SK-N-SH (cell line): ENCODE measurements around the gene RAMP1. TPM values are rescaled to one million over a fixed set of nuclear protein-coding genes. Genes with fewer than 3 reads are reported as not detected.

Experiments used
- CTCF ChIA-PET: fragments of 300-600, 350-600 bp; formaldehyde crosslinking; extraction: SDS; loops from one replicate; lab custom pipeline; 2021; lab: Yijun Ruan, JAX
- POLR2A ChIA-PET: fragments of 350-600 bp; sonication (Branson Sonifier 250); formaldehyde crosslinking; extraction: SDS; loops from one replicate; lab custom pipeline; 2020; ENCODE audit warnings: antibody characterized with exemption, inconsistent platforms; lab: Yijun Ruan, JAX
- DNase-seq: peaks from one replicate; pipeline ENCODE4 v3.0.0; 2012
- H2AFZ ChIP-seq: fragments of 200-600 bp; sonication (generic); 2 replicates; pipeline ENCODE4 v1.8.1; 2016; ENCODE audit warnings: antibody characterized with exemption, mild to moderate bottlenecking, low read depth
- H3F3A ChIP-seq: fragments of 200-600 bp; sonication (generic); replicated peaks from 2 replicates; pipeline ENCODE3; 2016; ENCODE audit warnings: antibody characterized with exemption, mild to moderate bottlenecking; ENCODE audit not compliant: insufficient read depth
- H3K27ac ChIP-seq, 2 experiments: fragments of 200-500 bp in 1 of 2; fragments of 200-600 bp in 1 of 2; sonication (Bioruptor generic) in 1 of 2; sonication (generic), shearing (Covaris generic) in 1 of 2; 2 replicates each; pipeline versions ENCODE4 v1.5.1 to v1.6.1; 2014 to 2016; ENCODE audit warnings: low read depth in 2 of 2, inconsistent platforms in 1 of 2, low read length in 1 of 2, mild to moderate bottlenecking in 1 of 2, mixed read lengths in 1 of 2
- H3K27me3 ChIP-seq: fragments of 200-600 bp; sonication (generic), shearing (Covaris generic); 2 replicates; pipeline ENCODE4 v1.6.1; 2016; ENCODE audit warnings: mixed run types; ENCODE audit not compliant: insufficient read depth
- H3K36me3 ChIP-seq, 2 experiments: fragments of 200-500 bp in 1 of 2; fragments of 200-600 bp in 1 of 2; sonication (Bioruptor generic) in 1 of 2; sonication (generic) in 1 of 2; replicated peaks in 1 of 2; 2 replicates each; pipeline versions ENCODE3 to v1.5.1; 2014 to 2016; ENCODE audit warnings: low read length in 1 of 2, mild to moderate bottlenecking in 1 of 2; ENCODE audit not compliant: insufficient read depth in 2 of 2, control insufficient read depth in 1 of 2
- H3K4me1 ChIP-seq, 2 experiments: fragments of 200-500 bp in 1 of 2; fragments of 200-600 bp in 1 of 2; sonication (Bioruptor generic) in 1 of 2; sonication (generic), shearing (Covaris generic) in 1 of 2; 2 replicates each; pipeline versions ENCODE4 v1.5.1 to v1.6.1; 2014 to 2016; ENCODE audit warnings: low read depth in 1 of 2, low read length in 1 of 2, mixed run types in 1 of 2; ENCODE audit not compliant: insufficient read depth in 2 of 2, control insufficient read depth in 1 of 2
- H3K4me2 ChIP-seq: fragments of 200-600 bp; sonication (generic), shearing (Covaris generic); 2 replicates; pipeline ENCODE4 v1.6.1; 2017; ENCODE audit warnings: mixed run types
- H3K4me3 ChIP-seq, 2 experiments: fragments of 200-500 bp in 1 of 2; fragments of 200-600 bp in 1 of 2; sonication (Bioruptor generic) in 1 of 2; sonication (generic), shearing (Covaris generic) in 1 of 2; 2 replicates each; pipeline versions ENCODE4 v1.5.1 to v1.8.1; 2014 to 2016; ENCODE audit warnings: low read depth in 2 of 2, inconsistent platforms in 1 of 2, low read length in 1 of 2, mild to moderate bottlenecking in 1 of 2, mixed read lengths in 1 of 2, moderate library complexity in 1 of 2
- H3K79me2 ChIP-seq: fragments of 200-600 bp; sonication (generic); 2 replicates; pipeline ENCODE4 v1.8.1; 2017; ENCODE audit warnings: mild to moderate bottlenecking; ENCODE audit not compliant: insufficient read depth
- H3K9ac ChIP-seq: fragments of 200-600 bp; sonication (generic); 2 replicates; pipeline ENCODE4 v1.6.1; 2017; ENCODE audit warnings: mixed run types
- H3K9me2 ChIP-seq: fragments of 200-600 bp; sonication (generic); 2 replicates; pipeline ENCODE4 v1.6.1; 2017; ENCODE audit warnings: mixed run types
- H3K9me3 ChIP-seq: fragments of 200-600 bp; sonication (generic); 2 replicates; pipeline ENCODE4 v1.6.1; 2017; ENCODE audit warnings: mixed run types, mild to moderate bottlenecking, moderate library complexity
- H4K20me1 ChIP-seq: fragments of 200-600 bp; sonication (generic); 2 replicates; pipeline ENCODE4 v1.6.1; 2017; ENCODE audit warnings: mild to moderate bottlenecking, mixed run types; ENCODE audit not compliant: insufficient read depth
- CHD2 ChIP-seq: fragments of 150-350 bp; IDR thresholded peaks from 2 replicates; pipeline ENCODE4 v1.6.1; 2018; ENCODE audit warnings: low read length; ENCODE audit not compliant: partially characterized antibody
- ELF1 ChIP-seq: IDR thresholded peaks from 2 replicates; pipeline ENCODE4 v1.4.0; 2012
- EZH2phosphoT487 ChIP-seq: fragments of 200-600 bp; sonication (generic); IDR thresholded peaks from 2 replicates; pipeline ENCODE4 v1.6.1; 2017; ENCODE audit warnings: low read depth, mixed run types, mild to moderate bottlenecking, antibody characterized with exemption, moderate library complexity, borderline replicate concordance
- FOSL2 ChIP-seq: IDR thresholded peaks from 2 replicates; pipeline ENCODE4 v1.4.0; 2012; ENCODE audit warnings: low read depth, mild to moderate bottlenecking, moderate library complexity, borderline replicate concordance
- GABPA ChIP-seq: IDR thresholded peaks from 2 replicates; pipeline ENCODE4 v1.4.0; 2012; ENCODE audit warnings: low read depth, mild to moderate bottlenecking
- GATA2 ChIP-seq: sonication (generic); formaldehyde crosslinking; IDR thresholded peaks from 2 replicates; pipeline ENCODE4 v1.5.0; 2020; ENCODE audit warnings: mild to moderate bottlenecking, missing genetic modification reagents
- JUND ChIP-seq: IDR thresholded peaks from 2 replicates; pipeline ENCODE4 v1.4.0; 2012
- MEF2A ChIP-seq: IDR thresholded peaks from 2 replicates; pipeline ENCODE4 v1.4.0; 2012; ENCODE audit warnings: low read depth, borderline replicate concordance
- MXI1 ChIP-seq: IDR thresholded peaks from 2 replicates; pipeline ENCODE4 v1.6.1; 2012; ENCODE audit warnings: mild to moderate bottlenecking, low read depth, low read length, improper control_type of control experiment
- NFIC ChIP-seq: IDR thresholded peaks from 2 replicates; pipeline ENCODE4 v1.4.0; 2012; ENCODE audit warnings: borderline replicate concordance
- NRF1 ChIP-seq: IDR thresholded peaks from 2 replicates; pipeline ENCODE4 v1.6.1; 2012; ENCODE audit warnings: low read depth, mild to moderate bottlenecking, low read length
- POLR2AphosphoS5 ChIP-seq: IDR thresholded peaks from 2 replicates; pipeline ENCODE4 v1.6.1; 2012; ENCODE audit warnings: low read depth, low read length
- RCOR1 ChIP-seq: fragments of 150-350 bp; IDR thresholded peaks from 2 replicates; pipeline ENCODE4 v1.6.1; 2017; ENCODE audit warnings: antibody characterized with exemption, low read length
- RFX5 ChIP-seq: IDR thresholded peaks from 2 replicates; pipeline ENCODE4 v1.6.1; 2012; ENCODE audit warnings: mild to moderate bottlenecking, improper control_type of control experiment, low read length
- SIN3A ChIP-seq: IDR thresholded peaks from 2 replicates; pipeline ENCODE4 v1.6.1; 2012; ENCODE audit warnings: low read depth, mild to moderate bottlenecking, low read length, moderate library complexity, borderline replicate concordance
- TEAD4 ChIP-seq: IDR thresholded peaks from 2 replicates; pipeline ENCODE4 v1.4.0; 2012; ENCODE audit warnings: mild to moderate bottlenecking, borderline replicate concordance; ENCODE audit not compliant: insufficient read depth
- YY1 ChIP-seq: IDR thresholded peaks from 2 replicates; pipeline ENCODE4 v1.4.0; 2012; ENCODE audit warnings: low read depth, mild to moderate bottlenecking
- WGBS: methylation state at CpG from one replicate; pipeline ENCODE4 v1.1.6; 2017; ENCODE audit warnings: low lambda C conversion rate; 5-methylcytosine and 5-hydroxymethylcytosine counted together
- polyA plus RNA-seq, 3 experiments: library from polyadenylated mRNA; depleted of rRNA; stranded (reverse); fragments of >200 nt; gene quantifications; 2 replicates each; pipeline ENCODE4 v1.2.3, GENCODE V29; 2012
- TF ChIP-seq, protein P1 (sequence below): IDR thresholded peaks from 2 replicates; pipeline ENCODE4 v1.4.0; 2012; ENCODE audit warnings: low read depth, borderline replicate concordance
- TF ChIP-seq, protein P2 (sequence below): IDR thresholded peaks from 2 replicates; pipeline ENCODE4; 2012
- TF ChIP-seq, protein P3 (sequence below): IDR thresholded peaks from 2 replicates; pipeline ENCODE4 v1.4.0; 2012; ENCODE audit warnings: low read depth, borderline replicate concordance
- TF ChIP-seq, protein P4 (sequence below): fragments of 150-350 bp; IDR thresholded peaks from 2 replicates; pipeline ENCODE4 v1.6.1; 2017; ENCODE audit warnings: antibody characterized with exemption, low read length, low read depth, borderline replicate concordance
- TF ChIP-seq, protein P5 (sequence below): IDR thresholded peaks from 2 replicates; pipeline ENCODE4 v1.4.0; 2012; ENCODE audit warnings: low read depth

RAMP1 gene
- polyA plus RNA-seq, 1 of the 3 experiments (the other 2 are of a cell fraction): 27.9 TPM

DNA sequence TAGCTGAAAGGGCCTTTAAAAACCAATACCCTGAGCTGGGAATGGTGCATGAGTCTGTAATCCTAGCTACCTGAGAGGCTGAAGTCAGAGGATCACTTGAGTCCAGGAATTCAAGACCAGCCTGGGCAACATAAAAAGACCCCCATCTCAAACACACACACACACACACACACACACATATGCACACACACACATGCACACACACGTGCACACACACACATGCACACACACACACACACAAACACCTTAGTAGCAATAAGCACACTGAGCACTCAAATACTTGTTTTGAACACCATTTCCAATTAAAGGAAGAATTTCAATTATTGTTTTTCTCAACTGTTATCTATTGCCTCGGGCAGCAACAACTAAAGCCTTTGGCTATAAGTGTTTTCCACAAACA, 81.8 kb downstream of the RAMP1 start:
- ChIA-PET CTCF (interaction anchor here (0.7 to 3.0 kb wide), 3 partner anchors 10 to 84 kb away, joined by 3 to 11 read pairs (median 4); no protein-coding TSS in a partner anchor), POLR2A (no interaction called here)
- no peak for TF ChIP-seq NRF1
- no peak for TF ChIP-seq RCOR1
- TF ChIP-seq, protein P1, sequence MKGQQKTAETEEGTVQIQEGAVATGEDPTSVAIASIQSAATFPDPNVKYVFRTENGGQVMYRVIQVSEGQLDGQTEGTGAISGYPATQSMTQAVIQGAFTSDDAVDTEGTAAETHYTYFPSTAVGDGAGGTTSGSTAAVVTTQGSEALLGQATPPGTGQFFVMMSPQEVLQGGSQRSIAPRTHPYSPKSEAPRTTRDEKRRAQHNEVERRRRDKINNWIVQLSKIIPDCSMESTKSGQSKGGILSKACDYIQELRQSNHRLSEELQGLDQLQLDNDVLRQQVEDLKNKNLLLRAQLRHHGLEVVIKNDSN: no peak
- TF ChIP-seq SIN3A: no peak
- TF ChIP-seq, protein P2, sequence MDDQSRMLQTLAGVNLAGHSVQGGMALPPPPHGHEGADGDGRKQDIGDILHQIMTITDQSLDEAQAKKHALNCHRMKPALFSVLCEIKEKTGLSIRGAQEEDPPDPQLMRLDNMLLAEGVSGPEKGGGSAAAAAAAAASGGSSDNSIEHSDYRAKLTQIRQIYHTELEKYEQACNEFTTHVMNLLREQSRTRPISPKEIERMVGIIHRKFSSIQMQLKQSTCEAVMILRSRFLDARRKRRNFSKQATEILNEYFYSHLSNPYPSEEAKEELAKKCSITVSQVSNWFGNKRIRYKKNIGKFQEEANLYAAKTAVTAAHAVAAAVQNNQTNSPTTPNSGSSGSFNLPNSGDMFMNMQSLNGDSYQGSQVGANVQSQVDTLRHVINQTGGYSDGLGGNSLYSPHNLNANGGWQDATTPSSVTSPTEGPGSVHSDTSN: no peak
- no peak for TF ChIP-seq MEF2A
- no peak for TF ChIP-seq NFIC
- Histone ChIP-seq H2AFZ (no peak overlapping the region), H3K9ac (no peak overlapping the region), H3K79me2 (no peaks in the 10 kb centered on the region), H3K36me3 (no peaks in the 10 kb centered on the region), H3K4me2 (no peak overlapping the region), H3K9me2 (no peaks in the 10 kb centered on the region), H3K27ac (no peak overlapping the region), H3K27me3 (no peaks in the 10 kb centered on the region), H3F3A (no peaks in the 10 kb centered on the region), H3K4me1 (no peaks in the 10 kb centered on the region), H3K9me3 (no peaks in the 10 kb centered on the region), H4K20me1 (no peaks in the 10 kb centered on the region), H3K4me3 (no peak overlapping the region)
- no peak for DNase-seq
- WGBS: 51% methylated on average over 2 of the region's 2 CpGs

DNA sequence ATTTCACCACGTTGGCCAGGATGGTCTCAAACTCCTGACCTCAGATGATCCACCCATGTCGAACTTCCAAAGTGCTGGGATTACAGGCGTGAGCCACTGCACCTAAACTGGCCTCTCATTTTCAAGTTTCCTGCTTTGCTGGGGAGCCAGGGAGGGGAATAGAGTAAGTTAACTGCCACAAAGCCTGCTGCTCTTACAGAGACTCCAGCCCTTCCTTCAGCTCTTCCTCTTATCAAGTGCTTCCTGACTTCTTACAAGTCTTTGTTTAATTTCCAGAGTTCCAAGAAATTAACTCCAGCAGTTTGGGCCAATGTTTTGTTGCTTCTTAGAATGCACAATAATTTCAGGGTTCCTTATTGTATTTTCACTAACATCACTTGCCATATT, 83.1 kb downstream of the RAMP1 start:
- Histone ChIP-seq H3K36me3 (no peaks in the 10 kb centered on the region), H3K4me3 (no peak overlapping the region), H3K27ac (no peak overlapping the region), H3K9me3 (no peaks in the 10 kb centered on the region), H3K4me1 (no peaks in the 10 kb centered on the region), H4K20me1 (no peaks in the 10 kb centered on the region), H3K79me2 (no peaks in the 10 kb centered on the region), H3K27me3 (no peaks in the 10 kb centered on the region), H2AFZ (no peak overlapping the region), H3K9ac (no peak overlapping the region), H3F3A (no peaks in the 10 kb centered on the region), H3K9me2 (no peaks in the 10 kb centered on the region), H3K4me2 (no peak overlapping the region)
- TF ChIP-seq, protein P3, sequence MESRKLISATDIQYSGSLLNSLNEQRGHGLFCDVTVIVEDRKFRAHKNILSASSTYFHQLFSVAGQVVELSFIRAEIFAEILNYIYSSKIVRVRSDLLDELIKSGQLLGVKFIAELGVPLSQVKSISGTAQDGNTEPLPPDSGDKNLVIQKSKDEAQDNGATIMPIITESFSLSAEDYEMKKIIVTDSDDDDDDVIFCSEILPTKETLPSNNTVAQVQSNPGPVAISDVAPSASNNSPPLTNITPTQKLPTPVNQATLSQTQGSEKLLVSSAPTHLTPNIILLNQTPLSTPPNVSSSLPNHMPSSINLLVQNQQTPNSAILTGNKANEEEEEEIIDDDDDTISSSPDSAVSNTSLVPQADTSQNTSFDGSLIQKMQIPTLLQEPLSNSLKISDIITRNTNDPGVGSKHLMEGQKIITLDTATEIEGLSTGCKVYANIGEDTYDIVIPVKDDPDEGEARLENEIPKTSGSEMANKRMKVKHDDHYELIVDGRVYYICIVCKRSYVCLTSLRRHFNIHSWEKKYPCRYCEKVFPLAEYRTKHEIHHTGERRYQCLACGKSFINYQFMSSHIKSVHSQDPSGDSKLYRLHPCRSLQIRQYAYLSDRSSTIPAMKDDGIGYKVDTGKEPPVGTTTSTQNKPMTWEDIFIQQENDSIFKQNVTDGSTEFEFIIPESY: no peak
- TF ChIP-seq EZH2phosphoT487 (no peak), YY1 (no peak), SIN3A (no peak), ELF1 (no peak), JUND (no peak), POLR2AphosphoS5 (no peak), MXI1 (no peak), RFX5 (no peak), CHD2 (no peak), GABPA (no peak), RCOR1 (no peak), FOSL2 (no peak), GATA2 (CRISPR knock-in tag) (no peak), TEAD4 (no peak)
- TF ChIP-seq, protein P4, sequence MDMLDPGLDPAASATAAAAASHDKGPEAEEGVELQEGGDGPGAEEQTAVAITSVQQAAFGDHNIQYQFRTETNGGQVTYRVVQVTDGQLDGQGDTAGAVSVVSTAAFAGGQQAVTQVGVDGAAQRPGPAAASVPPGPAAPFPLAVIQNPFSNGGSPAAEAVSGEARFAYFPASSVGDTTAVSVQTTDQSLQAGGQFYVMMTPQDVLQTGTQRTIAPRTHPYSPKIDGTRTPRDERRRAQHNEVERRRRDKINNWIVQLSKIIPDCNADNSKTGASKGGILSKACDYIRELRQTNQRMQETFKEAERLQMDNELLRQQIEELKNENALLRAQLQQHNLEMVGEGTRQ: no peak
- TF ChIP-seq, protein P5, sequence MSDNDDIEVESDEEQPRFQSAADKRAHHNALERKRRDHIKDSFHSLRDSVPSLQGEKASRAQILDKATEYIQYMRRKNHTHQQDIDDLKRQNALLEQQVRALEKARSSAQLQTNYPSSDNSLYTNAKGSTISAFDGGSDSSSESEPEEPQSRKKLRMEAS: no peak
- 73% methylated on average over 3 of the region's 3 CpGs for WGBS
- no peak for DNase-seq
- ChIA-PET POLR2A (no interaction called here), CTCF (interaction anchor here (3.0 to 3.7 kb wide), 2 partner anchors 9 to 19 kb away, joined by 11 to 12 read pairs; no protein-coding TSS in a partner anchor)
